K562 (cell line): ENCODE measurements around the gene ZGLP1. TPM values are rescaled to one million over a fixed set of nuclear protein-coding genes. Genes with fewer than 3 reads are reported as not detected.

Experiments
- ARID1B ChIP-seq: fragments of 450-650 bp; IDR thresholded peaks from 2 replicates; pipeline ENCODE4 v1.6.1; 2016; ENCODE audit warnings: antibody characterized with exemption, mild to moderate bottlenecking, inconsistent platforms
- BRCA1 ChIP-seq, 2 experiments: fragments of 450-650 bp in 1 of 2; sonication (generic) in 1 of 2; formaldehyde crosslinking in 1 of 2; IDR thresholded peaks; 2 replicates each; pipeline versions ENCODE4 v1.5.0 to v1.6.1; 2017 to 2020; ENCODE audit warnings: mild to moderate bottlenecking in 1 of 2, missing genetic modification reagents in 1 of 2
- COPS2 ChIP-seq: fragments of 450-650 bp; conservative IDR thresholded peaks from 2 replicates; pipeline ENCODE4 v1.6.1; 2016; ENCODE audit warnings: mild to moderate bottlenecking, moderate library complexity
- DPF2 ChIP-seq: fragments of 450-650 bp; IDR thresholded peaks from 2 replicates; pipeline ENCODE4 v1.6.1; 2016
- KDM4B ChIP-seq, 2 experiments: fragments of 450-650 bp in 1 of 2; sonication (generic) in 1 of 2; IDR thresholded peaks; 2 replicates each; pipeline ENCODE4 v1.6.1; 2016 to 2017; ENCODE audit warnings: borderline replicate concordance in 2 of 2, antibody characterized with exemption in 1 of 2, low read depth in 1 of 2, mild to moderate bottlenecking in 1 of 2
- MBD1 ChIP-seq: fragments of 250-450 bp; sonication (Bioruptor Pico); IDR thresholded peaks from 2 replicates; pipeline ENCODE4 v1.8.0; 2022; ENCODE audit warnings: inconsistent platforms
- NEUROD1 ChIP-seq: fragments of 150-350 bp; IDR thresholded peaks from 2 replicates; pipeline ENCODE4 v1.6.1; 2014; ENCODE audit warnings: borderline replicate concordance, low read length, low read depth; ENCODE audit not compliant: partially characterized antibody
- POLR2AphosphoS2 ChIP-seq: IDR thresholded peaks from 2 replicates; pipeline ENCODE4 v1.6.1; 2012; ENCODE audit warnings: low read length, improper control_type of control experiment
- POLR2B ChIP-seq: fragments of 450-650 bp; IDR thresholded peaks from 2 replicates; pipeline ENCODE4 v1.6.1; 2018; ENCODE audit warnings: low read depth; ENCODE audit not compliant: partially characterized antibody
- TAF1 ChIP-seq: IDR thresholded peaks from 2 replicates; pipeline ENCODE4 v1.6.1; 2011; ENCODE audit warnings: mild to moderate bottlenecking, low read length, moderate library complexity; ENCODE audit not compliant: insufficient read depth, control insufficient read depth, severe bottlenecking; ENCODE audit errors: extremely low read depth
- YY1 ChIP-seq, 3 experiments: IDR thresholded peaks; 2 replicates each; pipeline ENCODE4 v1.6.1; 2011; ENCODE audit warnings: low read length in 2 of 3, mild to moderate bottlenecking in 2 of 3, moderate library complexity in 2 of 3, borderline replicate concordance in 1 of 3, control low read depth in 1 of 3, low read depth in 1 of 3; ENCODE audit not compliant: insufficient read depth in 3 of 3, insufficient replicate concordance in 2 of 3, control insufficient read depth in 1 of 3, insufficient read length in 1 of 3; ENCODE audit errors: extremely low read depth in 1 of 3
- ZFP36 ChIP-seq: fragments of 150-350 bp; IDR thresholded peaks from 2 replicates; pipeline ENCODE4 v1.6.1; 2018; ENCODE audit warnings: low read length, low read depth; ENCODE audit not compliant: partially characterized antibody
- ZFP91 ChIP-seq: sonication (generic); formaldehyde crosslinking; IDR thresholded peaks from 2 replicates; pipeline ENCODE4 v1.8.0; 2022; ENCODE audit warnings: mild to moderate bottlenecking, missing genetic modification reagents
- ZKSCAN3 ChIP-seq: fragments of 250-450 bp; sonication (Bioruptor Pico); IDR thresholded peaks from 2 replicates; pipeline ENCODE4 v1.4.0; 2020
- ZNF3 ChIP-seq: fragments of 250-450 bp; sonication (Bioruptor Pico); IDR thresholded peaks from 2 replicates; pipeline ENCODE4 v1.5.0; 2021; ENCODE audit warnings: mild to moderate bottlenecking, moderate library complexity
- ZNF431 ChIP-seq: sonication (generic); formaldehyde crosslinking; IDR thresholded peaks from 2 replicates; pipeline ENCODE4 v1.8.0; 2022; ENCODE audit warnings: mild to moderate bottlenecking, missing genetic modification reagents
- ZNF668 ChIP-seq: fragments of 250-450 bp; sonication (Bioruptor Pico); IDR thresholded peaks from 2 replicates; pipeline ENCODE4 v1.8.0; 2022; ENCODE audit warnings: mild to moderate bottlenecking, inconsistent platforms
- polyA plus RNA-seq, 8 experiments: library from polyadenylated mRNA; depleted of rRNA in 4 of 8; stranded (reverse) in 5 of 8; unstranded in 3 of 8; fragments of >200 nt; fragmentation: Nextera tagmentation in 2 of 8; fragmentation: Illumina TruSeq in 1 of 8; extraction: Ambion mirVana in 2 of 8; extraction: Trizol in 1 of 8; gene quantifications; 2 replicates each; pipeline versions ENCODE4 v1.2.1 to v1.2.3, GENCODE V29; 2011 to 2014; ENCODE audit warnings: inconsistent platforms in 1 of 8, missing spikeins in 1 of 8
- total RNA-seq, 7 experiments: library from RNA; depleted of rRNA in 6 of 7; stranded (reverse); fragments of >200 nt in 6 of 7; fragmentation: Illumina TruSeq in 2 of 7; extraction: Trizol in 2 of 7; gene quantifications; 2 replicates each; pipeline versions ENCODE4 v1.2.1 to v1.2.3, GENCODE V29; 2011 to 2021; ENCODE audit warnings: low replicate concordance in 1 of 7
- TF ChIP-seq, protein P1 (sequence below): fragments of 450-650 bp; IDR thresholded peaks from 2 replicates; pipeline ENCODE4 v1.7.1; 2018; ENCODE audit warnings: mild to moderate bottlenecking, low read depth; ENCODE audit not compliant: partially characterized antibody
- TF ChIP-seq, protein P2 (sequence below), 2 experiments: fragments of 450-650 bp; conservative IDR thresholded peaks; 2 replicates each; pipeline ENCODE4 v1.6.1; 2017; ENCODE audit warnings: mild to moderate bottlenecking in 2 of 2, moderate library complexity in 2 of 2

ZGLP1 gene
- total and polyA plus RNA-seq, 9 of the 15 experiments (the other 6 are each of a cell fraction or from before 2014, with no cell fraction given) = 0.24 to 4.5 (median 2.2) TPM

DNA sequence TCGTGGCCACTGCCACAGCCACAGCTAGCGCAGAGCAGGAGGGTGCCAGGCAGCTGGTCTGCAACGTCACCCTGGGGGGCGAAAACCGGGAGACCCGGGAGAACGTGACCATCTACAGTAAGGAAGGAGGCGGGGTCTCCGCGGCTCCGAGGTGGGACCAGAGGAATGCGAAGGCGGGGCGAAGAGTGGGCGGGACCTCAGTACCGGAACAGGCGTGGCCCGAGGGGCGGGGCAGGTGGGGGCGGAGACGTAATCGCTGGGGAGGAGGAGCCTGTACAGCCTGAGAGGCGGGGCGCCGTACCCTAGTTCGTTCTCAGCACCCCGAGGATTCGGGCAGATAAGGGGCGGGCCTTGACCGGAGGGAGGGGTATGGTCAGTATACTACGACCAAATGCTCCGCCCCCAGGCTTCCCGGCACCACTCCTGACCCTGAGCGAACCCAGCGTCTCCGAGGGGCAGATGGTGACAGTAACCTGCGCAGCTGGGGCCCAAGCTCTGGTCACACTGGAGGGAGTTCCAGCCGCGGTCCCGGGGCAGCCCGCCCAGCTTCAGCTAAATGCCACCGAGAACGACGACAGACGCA, 17.3 kb downstream of the ZGLP1 start (continued):
- TF ChIP-seq, protein P1, sequence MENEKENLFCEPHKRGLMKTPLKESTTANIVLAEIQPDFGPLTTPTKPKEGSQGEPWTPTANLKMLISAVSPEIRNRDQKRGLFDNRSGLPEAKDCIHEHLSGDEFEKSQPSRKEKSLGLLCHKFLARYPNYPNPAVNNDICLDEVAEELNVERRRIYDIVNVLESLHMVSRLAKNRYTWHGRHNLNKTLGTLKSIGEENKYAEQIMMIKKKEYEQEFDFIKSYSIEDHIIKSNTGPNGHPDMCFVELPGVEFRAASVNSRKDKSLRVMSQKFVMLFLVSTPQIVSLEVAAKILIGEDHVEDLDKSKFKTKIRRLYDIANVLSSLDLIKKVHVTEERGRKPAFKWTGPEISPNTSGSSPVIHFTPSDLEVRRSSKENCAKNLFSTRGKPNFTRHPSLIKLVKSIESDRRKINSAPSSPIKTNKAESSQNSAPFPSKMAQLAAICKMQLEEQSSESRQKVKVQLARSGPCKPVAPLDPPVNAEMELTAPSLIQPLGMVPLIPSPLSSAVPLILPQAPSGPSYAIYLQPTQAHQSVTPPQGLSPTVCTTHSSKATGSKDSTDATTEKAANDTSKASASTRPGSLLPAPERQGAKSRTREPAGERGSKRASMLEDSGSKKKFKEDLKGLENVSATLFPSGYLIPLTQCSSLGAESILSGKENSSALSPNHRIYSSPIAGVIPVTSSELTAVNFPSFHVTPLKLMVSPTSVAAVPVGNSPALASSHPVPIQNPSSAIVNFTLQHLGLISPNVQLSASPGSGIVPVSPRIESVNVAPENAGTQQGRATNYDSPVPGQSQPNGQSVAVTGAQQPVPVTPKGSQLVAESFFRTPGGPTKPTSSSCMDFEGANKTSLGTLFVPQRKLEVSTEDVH = no peak
- TF ChIP-seq POLR2AphosphoS2 = no peak
- no peak for TF ChIP-seq ZFP91
- TF ChIP-seq ZNF3 (CRISPR knock-in tag) = no peak
- TF ChIP-seq, protein P2, sequence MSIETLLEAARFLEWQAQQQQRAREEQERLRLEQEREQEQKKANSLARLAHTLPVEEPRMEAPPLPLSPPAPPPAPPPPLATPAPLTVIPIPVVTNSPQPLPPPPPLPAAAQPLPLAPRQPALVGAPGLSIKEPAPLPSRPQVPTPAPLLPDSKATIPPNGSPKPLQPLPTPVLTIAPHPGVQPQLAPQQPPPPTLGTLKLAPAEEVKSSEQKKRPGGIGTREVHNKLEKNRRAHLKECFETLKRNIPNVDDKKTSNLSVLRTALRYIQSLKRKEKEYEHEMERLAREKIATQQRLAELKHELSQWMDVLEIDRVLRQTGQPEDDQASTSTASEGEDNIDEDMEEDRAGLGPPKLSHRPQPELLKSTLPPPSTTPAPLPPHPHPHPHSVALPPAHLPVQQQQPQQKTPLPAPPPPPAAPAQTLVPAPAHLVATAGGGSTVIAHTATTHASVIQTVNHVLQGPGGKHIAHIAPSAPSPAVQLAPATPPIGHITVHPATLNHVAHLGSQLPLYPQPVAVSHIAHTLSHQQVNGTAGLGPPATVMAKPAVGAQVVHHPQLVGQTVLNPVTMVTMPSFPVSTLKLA (conservative IDR thresholded peaks at IDR 0.05) = no peak
- TF ChIP-seq DPF2 = no peak
- no peak for TF ChIP-seq ZFP36
- TF ChIP-seq KDM4B (IDR thresholded peaks at IDR 0.05; ENCODE audit: borderline replicate concordance in 2 of 2, low read depth in 1 of 2) = no peak
- no peak for TF ChIP-seq ZNF431
- TF ChIP-seq ARID1B = no peak
- TF ChIP-seq BRCA1 (IDR thresholded peaks at IDR 0.05) = no peak
- no peak for TF ChIP-seq BRCA1 (CRISPR knock-in tag; IDR thresholded peaks at IDR 0.05)
- no peak for TF ChIP-seq ZKSCAN3 (CRISPR knock-in tag)
- TF ChIP-seq COPS2 = no peak
- no peak for TF ChIP-seq MBD1 (CRISPR knock-in tag)
- TF ChIP-seq NEUROD1 = no peak
- TF ChIP-seq TAF1 = peak; percentile 22
- no peak for TF ChIP-seq ZNF668
- TF ChIP-seq POLR2B = no peak
- peak in 1 of 3 experiments; percentile 7 for TF ChIP-seq YY1 (IDR thresholded peaks at IDR 0.05; ENCODE audit: borderline replicate concordance in 1 of 3, control insufficient read depth in 1 of 3, extremely low read depth in 1 of 3, insufficient read depth in 3 of 3, insufficient read length in 1 of 3, insufficient replicate concordance in 2 of 3, low read depth in 1 of 3, low read length in 2 of 3)
